Measurements from ENCODE around the gene DCST1.

- TF ChIP-seq CTCF (conservative IDR thresholded peaks at IDR 0.05; ENCODE audit: low read depth, low read length) (no peak), EZH2 (IDR thresholded peaks at IDR 0.05; ENCODE audit: borderline replicate concordance, low read depth, low read length, poor library complexity, severe bottlenecking) (no peak)
Observed at GRCh38 chr1:155005076-155006011, 28.3 kb upstream of the DCST1 start.
